ENCODE data around the gene P2RY6. TPM values are rescaled to one million over a fixed set of nuclear protein-coding genes. Genes with fewer than 3 reads are reported as not detected.

The P2RY6 gene
- polyA plus RNA-seq, 2 of the 4 experiments (the other 2 are of a cell fraction): 6.8 to 8.8 TPM

GRCh38 chr11:73246303-73246702, 25.8 kb upstream of the P2RY6 start:
- no peaks in the 10 kb centered on the region for H3K9me3 ChIP-seq
- peaks cover 15% of the 10 kb centered on the region; the same call in 1 of the 3 replicates for H3K4me1 ChIP-seq
- ChIA-PET CTCF (interaction anchor here (0.6 to 9.2 kb wide), 5 partner anchors 10 to 423 kb away, joined by 3 to 122 read pairs (median 46); no protein-coding TSS in a partner anchor), POLR2A (interaction anchor here (0.6 to 1.5 kb wide), 2 partner anchors 11 to 61 kb away, joined by 3 to 4 read pairs; no protein-coding TSS in a partner anchor)
- ATAC-seq (no peak), DNase-seq (ENCODE audit: low read depth in 1 of 2, low spot score in 1 of 2) (no peak), FAIRE-seq (no peak)
- H3K27ac ChIP-seq: no peak overlapping the region
- no peak overlapping the region for H3K4me3 ChIP-seq
- no peak for TF ChIP-seq CEBPB (IDR thresholded peaks at IDR 0.05)
- no peak for TF ChIP-seq POLR2A (IDR thresholded peaks at IDR 0.05; ENCODE audit: low read length)
- WGBS (ENCODE audit: missing lambda C conversion rate): 65% methylated on average over 2 of the region's 2 CpGs
- H3K4me2 ChIP-seq: no peak overlapping the region

- no peak for DNase-seq (ENCODE audit: low read depth in 1 of 2, low spot score in 1 of 2)
- WGBS (ENCODE audit: missing lambda C conversion rate): 95% methylated on average over 3 of the region's 3 CpGs
- Histone ChIP-seq H3K27ac (peak overlapping the region; percentile 9 to 44; a peak in 3 of 6 replicates), H3K9me3 (no peaks in the 10 kb centered on the region), H3K4me1 (0 out of 3 replicates have a peak, but pooled peaks cover 5% of the 10 kb centered on the region), H3K4me3 (no peak overlapping the region), H3K4me2 (no peak overlapping the region)
- ATAC-seq: no peak
- no peak for FAIRE-seq
- POLR2A ChIA-PET: no interaction called here
- CTCF ChIA-PET: interaction anchor here (0.8 to 1.3 kb wide), 3 partner anchors 40 to 71 kb away, joined by 3 to 8 read pairs (median 4); no protein-coding TSS in a partner anchor
- TF ChIP-seq RARB (CRISPR knock-in tag; IDR thresholded peaks at IDR 0.05) (no peak), MAFK (IDR thresholded peaks at IDR 0.05; ENCODE audit: partially characterized antibody) (peak; percentile 90), NFE2L2 (conservative IDR thresholded peaks at IDR 0.05; ENCODE audit: low read length) (peak; percentile 90)
These were observed 23.5 kb upstream of the P2RY6 start for GRCh38 chr11:73248526-73249185.

DNA sequence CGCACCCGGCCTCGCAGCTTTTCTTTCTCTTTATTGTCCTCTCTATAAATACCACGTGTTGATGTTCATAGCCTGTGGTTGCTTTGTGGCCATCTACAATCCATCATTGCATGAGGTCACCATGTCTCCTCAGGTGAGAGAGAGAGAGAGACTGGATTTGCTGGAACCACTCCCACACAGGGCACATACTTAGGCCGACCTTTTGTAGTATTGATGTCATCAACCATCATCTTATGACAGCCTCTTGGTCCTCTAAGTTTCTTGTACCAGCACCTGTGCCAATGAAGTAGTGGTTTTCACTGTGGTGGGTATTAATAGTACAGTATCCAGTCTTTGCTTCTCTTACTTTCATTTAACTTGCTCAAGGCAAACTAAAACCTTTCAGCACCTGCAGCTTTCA, 22.8 kb upstream of the P2RY6 start:
- Histone ChIP-seq H3K4me3 (no peak overlapping the region), H3K4me1 (0 out of 3 replicates have a peak, but pooled peaks cover 5% of the 10 kb centered on the region), H3K9me3 (no peaks in the 10 kb centered on the region), H3K4me2 (no peak overlapping the region), H3K27ac (peak overlapping the region in 1 of 2 experiments; percentile 44; a peak in 3 of 6 replicates)
- peak in 1 of 2 experiments; percentile 26; a peak in 3 of 6 replicates for ATAC-seq
- FAIRE-seq: no peak
- peak in 1 of 2 experiments; percentile 42 for DNase-seq (ENCODE audit: low read depth in 1 of 2, low spot score in 1 of 2)
- TF ChIP-seq MAX (IDR thresholded peaks at IDR 0.05): no peak
- no peak for TF ChIP-seq USF2 (IDR thresholded peaks at IDR 0.05)
- no peak for TF ChIP-seq PHF8 (IDR thresholded peaks at IDR 0.05; ENCODE audit: borderline replicate concordance, low read depth)
- TF ChIP-seq MAZ (IDR thresholded peaks at IDR 0.05; ENCODE audit: borderline replicate concordance, low read depth, low read length): no peak
- TF ChIP-seq ESRRA (IDR thresholded peaks at IDR 0.05; ENCODE audit: borderline replicate concordance, low read length): no peak
- no peak for TF ChIP-seq SMC3 (IDR thresholded peaks at IDR 0.05)
- TF ChIP-seq, protein P1, sequence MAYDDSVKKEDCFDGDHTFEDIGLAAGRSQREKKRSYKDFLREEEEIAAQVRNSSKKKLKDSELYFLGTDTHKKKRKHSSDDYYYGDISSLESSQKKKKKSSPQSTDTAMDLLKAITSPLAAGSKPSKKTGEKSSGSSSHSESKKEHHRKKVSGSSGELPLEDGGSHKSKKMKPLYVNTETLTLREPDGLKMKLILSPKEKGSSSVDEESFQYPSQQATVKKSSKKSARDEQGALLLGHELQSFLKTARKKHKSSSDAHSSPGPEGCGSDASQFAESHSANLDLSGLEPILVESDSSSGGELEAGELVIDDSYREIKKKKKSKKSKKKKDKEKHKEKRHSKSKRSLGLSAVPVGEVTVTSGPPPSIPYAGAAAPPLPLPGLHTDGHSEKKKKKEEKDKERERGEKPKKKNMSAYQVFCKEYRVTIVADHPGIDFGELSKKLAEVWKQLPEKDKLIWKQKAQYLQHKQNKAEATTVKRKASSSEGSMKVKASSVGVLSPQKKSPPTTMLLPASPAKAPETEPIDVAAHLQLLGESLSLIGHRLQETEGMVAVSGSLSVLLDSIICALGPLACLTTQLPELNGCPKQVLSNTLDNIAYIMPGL (CRISPR knock-in tag; IDR thresholded peaks at IDR 0.05; ENCODE audit: borderline replicate concordance): no peak
- ChIA-PET POLR2A (no interaction called here), CTCF (interaction anchor here (1.3 kb wide), 2 partner anchors 40 to 41 kb away, joined by 3 to 8 read pairs; no protein-coding TSS in a partner anchor)
- 93% methylated on average over 5 of the region's 5 CpGs for WGBS (ENCODE audit: missing lambda C conversion rate)

DNA sequence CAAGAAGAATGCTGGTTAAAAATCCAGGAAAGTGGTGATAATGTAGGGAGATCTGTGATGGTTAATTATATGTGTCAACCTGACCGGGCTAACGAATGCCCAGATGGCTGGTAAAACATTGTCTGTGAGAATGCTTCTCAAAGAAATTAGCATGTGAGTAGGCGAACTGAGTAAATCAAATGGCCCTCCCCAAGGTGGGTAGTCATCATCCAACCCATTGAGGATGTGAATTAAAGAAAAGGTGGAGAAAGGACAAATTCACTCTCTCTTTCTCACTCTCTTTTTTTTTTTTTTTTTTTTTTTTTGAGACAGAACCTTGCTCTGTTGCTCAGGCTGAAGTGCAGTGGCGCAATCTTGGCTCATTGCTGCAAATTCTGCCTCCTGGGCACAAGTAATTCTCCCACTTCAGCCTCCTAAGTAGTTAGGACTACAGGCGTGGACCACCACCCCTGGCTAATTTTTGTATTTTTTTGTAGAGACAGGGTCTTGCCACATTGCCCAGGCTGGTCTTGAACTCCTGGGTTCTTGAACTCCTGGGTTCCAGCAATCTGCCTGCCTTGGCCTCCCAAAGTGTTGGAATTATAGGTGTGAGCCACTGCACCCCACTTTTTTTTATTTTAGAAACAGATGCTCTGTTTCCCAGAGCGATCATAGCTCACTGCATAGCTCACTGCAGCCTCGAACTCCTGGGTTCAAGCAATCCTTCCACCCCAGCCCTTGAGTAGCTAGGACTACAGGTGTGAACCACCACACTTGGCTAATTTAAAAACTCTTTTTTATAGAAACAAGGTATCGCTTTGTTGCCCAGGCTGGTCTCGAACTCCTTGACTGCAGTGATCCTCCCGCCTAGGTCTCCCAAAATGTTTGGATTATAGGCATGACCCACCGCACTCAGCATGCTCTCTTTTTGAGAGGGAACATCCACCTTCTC, 22.0 kb upstream of the P2RY6 start:
- ATAC-seq (no peak), FAIRE-seq (no peak), DNase-seq (ENCODE audit: low read depth in 1 of 2, low spot score in 1 of 2) (no peak)
- ChIA-PET CTCF (no interaction called here), POLR2A (no interaction called here)
- H3K9me3 ChIP-seq: no peaks in the 10 kb centered on the region
- H3K27ac ChIP-seq: no peak overlapping the region
- no peak overlapping the region for H3K4me3 ChIP-seq
- H3K4me2 ChIP-seq: no peak overlapping the region
- H3K4me1 ChIP-seq: 0 out of 3 replicates have a peak, but pooled peaks cover 5% of the 10 kb centered on the region
- TF ChIP-seq CEBPB (IDR thresholded peaks at IDR 0.05) (0 out of 4 replicates have a peak, but pooled peaks of 1 of the 2 experiments have one; percentile 21), POLR2AphosphoS2 (conservative IDR thresholded peaks at IDR 0.05; ENCODE audit: low read length) (no peak), EP300 (IDR thresholded peaks at IDR 0.05) (no peak), PHF8 (IDR thresholded peaks at IDR 0.05; ENCODE audit: borderline replicate concordance, low read depth) (no peak), HOXB5 (CRISPR knock-in tag; IDR thresholded peaks at IDR 0.05) (no peak), NR3C1 (IDR thresholded peaks at IDR 0.05) (no peak), NPAS2 (CRISPR knock-in tag; IDR thresholded peaks at IDR 0.05; ENCODE audit: borderline replicate concordance) (no peak), JUNB (IDR thresholded peaks at IDR 0.05) (no peak)
- TF ChIP-seq, protein P2, sequence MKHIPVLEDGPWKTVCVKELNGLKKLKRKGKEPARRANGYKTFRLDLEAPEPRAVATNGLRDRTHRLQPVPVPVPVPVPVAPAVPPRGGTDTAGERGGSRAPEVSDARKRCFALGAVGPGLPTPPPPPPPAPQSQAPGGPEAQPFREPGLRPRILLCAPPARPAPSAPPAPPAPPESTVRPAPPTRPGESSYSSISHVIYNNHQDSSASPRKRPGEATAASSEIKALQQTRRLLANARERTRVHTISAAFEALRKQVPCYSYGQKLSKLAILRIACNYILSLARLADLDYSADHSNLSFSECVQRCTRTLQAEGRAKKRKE (CRISPR knock-in tag; IDR thresholded peaks at IDR 0.05; ENCODE audit: low read depth): no peak
- 95% methylated on average over 11 of the region's 11 CpGs for WGBS (ENCODE audit: missing lambda C conversion rate)
